NCI-H226 (cell line): ENCODE data around the gene DMD.
A peak's percentile ranks its signal among the peaks of the same experiment; 100 is the strongest.
"Not testable (repeated sequence)": the region's sequence is repeated elsewhere in the genome, so short reads cannot be mapped to it uniquely, and the experiment has no call there.

Experiments
- DNase-seq: peaks from one replicate; pipeline ENCODE4 v3.0.0-alpha.2; 2015

The DMD gene

DNA sequence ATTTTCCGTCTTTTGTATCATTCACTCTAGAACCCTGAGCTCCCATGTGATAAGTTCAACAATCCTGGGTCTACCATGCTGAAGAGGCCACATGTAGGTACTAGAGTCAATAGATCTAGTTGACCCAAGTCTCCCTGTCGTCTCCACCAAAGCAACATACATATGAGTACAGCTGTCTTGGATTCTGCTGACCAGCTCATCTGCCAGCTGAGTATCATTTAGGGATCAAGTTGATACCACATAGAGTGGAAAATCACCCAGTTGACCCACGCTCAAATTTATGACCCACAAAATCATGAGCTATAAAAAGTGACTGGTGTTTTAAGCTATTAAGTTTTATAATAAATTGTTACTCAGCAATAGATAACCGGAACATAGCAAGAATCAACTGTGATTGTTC lies 61.8 kb downstream of the DMD start:
- DNase-seq: no peak

DNA sequence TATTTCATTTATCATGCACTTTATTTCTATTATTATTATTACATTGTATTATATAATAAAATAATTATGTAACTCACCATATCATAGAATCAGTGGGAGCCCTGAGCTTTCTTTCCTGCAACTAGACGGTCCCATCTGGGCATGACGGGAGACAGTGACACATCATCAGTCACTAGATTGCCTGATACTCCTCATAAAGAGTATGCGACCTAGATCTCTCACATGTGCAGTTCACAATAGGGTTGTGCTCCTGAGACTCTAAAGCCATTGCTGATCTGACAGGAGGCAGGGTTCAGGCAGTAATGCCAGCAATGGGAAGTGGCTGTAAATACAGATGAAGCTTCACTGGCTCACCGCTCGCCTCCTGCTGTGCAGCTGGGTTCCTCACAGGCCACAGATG lies 62.3 kb downstream of the DMD start:
- DNase-seq: no peak

DNA sequence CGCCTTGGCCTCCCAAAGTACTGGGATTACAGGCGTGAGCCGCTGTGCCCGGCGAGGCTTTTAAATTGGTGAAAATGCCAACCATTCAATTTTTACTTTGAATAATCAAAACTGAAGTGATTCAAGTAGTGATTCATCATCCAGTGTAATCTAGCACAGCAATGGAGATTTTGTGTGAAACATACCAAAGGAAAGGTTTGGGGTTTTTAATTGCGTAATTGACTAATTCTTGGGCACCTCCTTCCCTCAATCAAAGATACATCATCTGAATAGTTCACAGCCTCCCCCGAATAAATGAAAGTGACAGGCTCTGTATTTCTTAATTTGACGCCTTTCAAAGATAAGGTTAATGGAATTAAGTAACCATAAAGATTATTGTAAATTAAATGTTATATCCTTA lies 69.0 kb downstream of the DMD start:
- peak; percentile 66 for DNase-seq

DNA sequence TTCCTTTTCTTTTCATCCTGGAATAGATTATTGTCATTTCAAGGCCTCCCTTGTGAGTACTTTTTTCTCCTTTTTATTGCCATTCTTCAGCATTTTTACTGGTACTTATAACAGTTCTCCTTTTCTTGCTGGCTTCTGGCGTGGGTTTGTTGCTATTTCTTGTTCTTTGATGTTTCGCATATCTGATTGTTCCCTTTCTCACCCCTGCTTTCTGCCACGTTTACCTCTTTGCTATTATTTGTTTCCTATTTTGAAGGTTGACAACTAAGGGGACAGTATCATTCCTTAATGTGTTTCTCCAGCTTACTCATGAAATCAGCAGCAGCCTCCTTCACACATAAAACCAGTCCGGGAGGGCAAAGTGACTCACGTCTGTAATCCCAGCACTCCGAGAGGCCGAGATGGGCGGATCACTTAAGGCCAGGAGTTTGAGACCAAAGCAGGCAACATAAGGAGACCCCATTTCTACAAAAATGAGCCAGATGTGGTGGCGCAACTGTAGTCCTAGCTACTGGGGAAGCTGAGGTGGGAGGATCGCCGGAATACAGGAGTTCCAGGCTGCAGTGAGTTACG lies 72.6 kb downstream of the DMD start:
- DNase-seq: no peak

DNA sequence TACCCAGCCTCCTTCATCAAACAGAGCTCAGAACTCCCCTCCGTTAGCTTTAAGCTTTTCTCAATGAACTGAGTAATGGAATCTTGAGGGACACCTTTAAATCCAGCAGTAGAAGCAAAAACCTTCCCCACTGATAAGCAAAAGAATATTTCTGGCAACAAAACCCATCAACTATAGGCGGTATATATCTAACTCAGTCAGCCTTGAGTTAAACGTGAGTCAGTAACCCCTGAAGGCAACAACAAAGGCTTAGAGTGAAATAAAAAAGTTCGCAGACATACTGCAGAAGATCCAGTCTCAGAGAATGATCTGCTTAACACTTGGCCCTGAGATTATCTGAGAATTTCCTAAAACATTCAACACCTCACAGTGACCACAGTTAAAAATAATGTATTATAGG lies 77.2 kb downstream of the DMD start:
- DNase-seq: no peak

DNA sequence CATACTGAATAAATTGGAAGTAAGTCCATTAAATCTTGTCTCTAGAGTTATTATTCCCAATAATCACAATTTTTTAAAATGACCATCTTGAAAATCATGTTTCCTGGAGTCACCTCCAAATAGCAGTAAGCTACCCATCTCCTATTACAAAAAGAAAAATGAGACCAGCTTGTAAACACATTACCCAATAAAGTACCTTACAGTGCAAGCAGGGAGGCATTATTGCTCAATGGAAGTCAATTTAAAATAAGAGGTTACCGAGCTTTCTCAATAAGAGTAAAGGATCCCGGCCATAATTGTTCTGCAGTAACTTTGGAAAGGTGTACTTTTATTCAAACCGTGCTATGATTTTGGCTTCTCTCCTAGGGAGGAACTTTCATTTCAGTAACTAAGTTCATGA lies 78.0 kb downstream of the DMD start:
- no peak for DNase-seq

DNA sequence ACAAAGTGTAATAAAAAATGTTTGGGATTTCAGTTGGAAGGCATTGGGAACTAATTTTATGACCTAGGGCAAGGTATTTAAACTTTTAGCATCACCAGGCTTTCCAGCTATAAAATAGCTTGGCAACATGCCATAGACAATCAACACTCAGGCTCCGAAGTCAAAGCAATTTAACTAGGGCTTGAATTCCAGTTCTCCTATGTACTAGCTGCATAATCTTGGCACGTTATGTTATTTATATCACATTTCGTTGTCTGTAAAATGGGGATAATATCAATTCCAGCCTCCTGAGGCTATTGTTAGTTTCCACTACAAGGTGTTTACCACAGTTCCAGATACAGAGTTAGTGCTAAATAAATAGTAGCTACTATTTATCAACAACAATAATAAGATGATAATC lies 78.8 kb downstream of the DMD start:
- no peak for DNase-seq

DNA sequence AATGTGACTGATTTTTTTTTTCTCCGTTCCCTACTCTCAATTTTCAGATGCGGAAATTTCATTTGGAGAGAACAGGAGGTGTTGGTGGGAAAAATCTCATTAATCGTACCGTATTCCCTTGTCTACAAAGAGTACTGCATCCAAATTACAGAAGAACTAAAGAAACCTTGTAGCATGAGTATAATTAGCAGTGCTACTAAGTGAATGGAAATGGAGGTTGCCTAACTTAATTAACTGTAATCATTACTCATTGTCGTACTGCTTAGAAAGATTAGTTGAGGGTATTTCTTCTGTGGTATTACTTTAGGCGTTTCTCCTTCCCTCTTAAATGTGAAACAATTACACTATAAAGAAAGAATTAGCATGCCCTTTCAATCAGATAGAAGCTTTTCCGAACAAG lies 81.7 kb downstream of the DMD start:
- DNase-seq: no peak

DNA sequence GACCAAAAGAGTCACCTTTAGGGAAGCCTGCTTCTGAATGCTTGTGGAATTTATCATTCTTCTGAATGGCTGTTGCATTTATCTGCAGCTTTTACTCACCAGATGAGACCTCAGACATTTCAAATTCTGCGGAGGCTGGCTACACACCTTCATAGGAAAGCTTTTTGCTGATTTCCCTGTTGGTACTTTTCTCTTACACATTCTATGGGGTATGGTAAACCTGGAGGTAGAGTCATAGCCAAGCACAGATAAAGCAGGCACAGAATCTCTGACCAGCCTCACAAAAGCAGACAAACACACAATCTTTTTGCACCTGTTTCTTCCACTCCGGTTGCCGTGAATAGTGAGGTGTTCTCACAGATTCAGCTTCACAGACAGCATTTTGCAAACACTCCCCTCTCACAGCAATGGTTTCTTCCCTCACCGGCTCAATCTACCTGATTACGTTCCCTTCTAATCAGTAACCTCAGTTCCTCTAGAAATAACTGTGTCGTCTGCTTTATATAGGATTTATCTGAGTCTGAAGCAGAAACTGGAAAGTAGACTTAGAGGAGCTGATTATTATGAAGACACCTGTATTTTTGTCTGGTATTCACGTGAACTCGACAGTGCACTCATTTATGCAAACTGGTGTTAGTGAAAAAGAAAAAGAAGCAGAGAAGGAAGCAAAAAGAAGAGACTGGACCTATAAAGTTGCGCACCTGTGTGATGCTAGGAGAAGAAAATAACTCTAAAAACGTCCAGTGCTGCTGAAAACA lies 83.1 kb downstream of the DMD start:
- DNase-seq: no peak

DNA sequence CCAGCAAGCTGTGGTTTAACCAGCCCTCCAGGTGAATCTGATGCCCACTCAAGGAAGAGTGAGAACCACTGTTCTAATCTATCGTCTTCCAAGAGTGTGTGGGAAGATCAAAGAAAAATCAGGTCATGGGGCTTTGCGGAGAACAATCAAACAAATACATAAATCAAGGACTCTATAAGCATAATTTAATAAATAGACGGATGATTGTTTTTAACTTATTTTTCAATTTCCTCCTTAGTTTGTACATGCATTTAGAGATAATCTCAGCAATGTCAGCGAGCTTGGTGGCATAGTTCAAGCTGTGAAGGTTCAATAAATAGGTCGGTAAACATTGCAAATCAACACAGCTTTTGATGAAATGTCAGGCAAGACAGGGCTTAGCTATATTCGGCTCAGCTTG lies 84.9 kb downstream of the DMD start:
- no peak for DNase-seq

DNA sequence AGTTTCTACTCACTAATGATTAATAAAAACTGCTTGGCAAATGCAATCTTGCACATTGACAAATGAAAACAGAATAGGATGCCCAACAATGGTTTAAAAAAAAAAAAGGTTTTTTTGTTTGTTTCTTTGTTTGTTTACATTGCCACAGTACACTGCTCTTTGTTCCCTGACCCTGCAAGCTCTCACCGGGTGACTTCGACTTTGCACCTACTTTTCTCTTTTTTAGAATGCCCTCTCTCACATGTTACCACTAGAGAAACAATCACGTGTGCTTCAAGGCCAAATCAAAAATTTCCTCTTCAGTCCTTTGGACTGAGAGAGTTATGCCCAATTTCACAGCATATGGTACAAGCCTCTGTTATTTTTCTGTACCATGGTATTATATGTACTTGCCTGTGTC lies 101.5 kb downstream of the DMD start:
- no peak for DNase-seq

DNA sequence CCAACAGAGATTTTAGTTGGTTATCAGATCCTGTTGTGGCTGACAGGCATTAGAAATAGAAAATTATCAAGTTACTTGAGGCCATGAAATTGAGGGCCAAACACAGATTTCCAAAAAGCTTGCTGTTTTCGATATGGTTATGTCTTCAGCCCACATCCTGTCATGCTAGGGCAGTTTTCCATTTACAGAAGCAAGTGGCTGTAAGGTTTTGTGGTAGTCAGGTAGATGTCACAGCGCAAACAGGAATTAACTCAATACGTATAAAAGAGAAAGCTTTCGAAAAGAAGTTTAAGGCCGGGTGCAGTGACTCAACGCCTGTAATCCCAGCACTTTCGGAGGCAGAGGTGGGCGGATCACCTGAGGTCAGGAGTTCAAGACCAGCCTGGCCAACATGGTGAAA lies 104.6 kb downstream of the DMD start:
- no peak for DNase-seq

DNA sequence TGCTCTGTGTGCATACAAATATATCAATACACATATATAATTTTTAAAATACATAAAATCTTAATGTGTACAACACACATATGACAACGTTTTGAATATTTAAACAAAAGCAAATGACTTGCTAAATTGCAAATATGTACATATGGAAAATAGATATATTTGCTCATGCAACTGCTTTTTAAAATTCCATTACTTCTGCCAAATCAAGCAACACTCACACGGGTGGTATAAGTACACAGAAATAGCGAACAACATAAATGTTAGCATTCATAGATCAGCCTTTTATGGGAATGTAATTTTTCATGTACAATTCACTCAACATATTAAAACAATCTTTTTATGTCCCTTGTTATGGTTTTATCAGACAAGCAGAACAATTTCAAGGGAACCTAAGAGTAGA lies 116.3 kb downstream of the DMD start:
- no peak for DNase-seq

DNA sequence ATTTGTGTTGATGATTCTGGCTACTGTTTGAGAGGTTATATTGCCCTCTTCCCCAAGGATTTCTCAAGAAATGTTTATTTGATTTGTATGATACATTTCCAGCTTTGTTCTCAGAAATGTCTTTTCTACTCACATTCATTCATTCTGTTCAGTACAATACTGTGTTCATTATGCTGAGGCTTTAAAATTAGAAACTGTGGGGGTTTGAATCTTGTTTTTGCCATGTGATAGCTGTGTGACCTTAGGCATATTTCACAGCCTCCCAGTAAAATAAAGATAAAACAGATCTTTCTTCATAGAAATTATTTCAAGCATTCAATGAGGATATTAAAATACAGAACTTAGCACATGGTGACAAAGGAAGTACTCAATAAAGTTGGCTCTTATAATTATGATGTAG lies 123.9 kb downstream of the DMD start:
- DNase-seq: no peak

DNA sequence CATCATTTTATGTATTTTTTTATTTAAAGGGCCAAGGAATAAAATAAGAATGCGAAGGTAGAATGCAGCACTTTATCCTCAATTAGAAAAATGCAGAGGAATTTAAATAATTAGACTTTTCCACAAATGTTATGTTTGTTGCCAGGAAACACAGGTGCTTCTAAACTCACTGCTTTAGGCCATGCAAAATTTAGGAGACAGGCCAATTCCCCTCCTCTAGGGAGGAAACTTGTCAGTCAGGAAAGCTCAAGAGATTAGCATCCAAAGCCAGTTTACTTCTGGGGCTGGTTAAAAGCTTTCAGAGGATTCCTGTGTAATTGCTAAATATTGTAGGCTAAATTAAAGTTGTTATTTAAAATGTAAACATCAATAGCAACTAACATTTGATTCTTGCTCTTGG lies 124.5 kb downstream of the DMD start:
- DNase-seq: no peak

DNA sequence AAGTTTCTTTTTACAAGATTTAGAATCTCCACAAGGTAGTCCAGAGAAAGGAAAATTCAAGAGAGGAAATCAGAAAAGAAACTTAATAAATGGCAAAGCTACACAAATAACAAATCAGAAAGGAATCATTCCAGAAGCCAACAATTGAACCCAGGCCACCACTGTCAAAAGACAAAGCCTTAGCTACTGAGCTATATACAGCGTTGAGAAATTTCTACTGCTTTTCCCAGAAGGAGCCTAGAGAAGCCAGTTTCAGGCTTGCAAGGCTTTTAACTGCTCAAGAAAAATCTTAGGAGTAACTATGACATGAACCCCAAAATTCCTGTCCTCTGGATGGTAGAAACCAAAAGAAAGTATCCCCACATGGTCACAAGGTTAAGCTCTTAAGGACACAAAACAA lies 129.0 kb downstream of the DMD start:
- DNase-seq: no peak

DNA sequence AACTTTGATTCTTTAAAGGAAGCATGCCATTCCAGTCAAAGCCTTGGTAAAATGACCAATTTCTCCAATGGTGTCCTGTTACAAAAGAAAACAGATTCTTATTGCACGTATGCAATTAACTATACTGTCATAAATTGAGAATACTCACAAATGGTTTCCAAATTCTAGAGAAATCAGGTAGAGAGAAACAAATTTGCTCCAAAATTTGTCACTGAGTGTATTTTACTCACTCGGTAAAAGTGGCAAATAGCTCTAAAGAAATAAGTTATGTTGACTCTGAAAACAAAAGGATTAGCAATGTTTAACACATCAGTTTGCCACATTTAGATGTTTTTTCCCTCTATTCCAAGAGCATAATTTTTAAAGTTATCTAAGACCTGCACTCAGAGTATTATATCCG lies 133.1 kb downstream of the DMD start:
- DNase-seq: no peak

DNA sequence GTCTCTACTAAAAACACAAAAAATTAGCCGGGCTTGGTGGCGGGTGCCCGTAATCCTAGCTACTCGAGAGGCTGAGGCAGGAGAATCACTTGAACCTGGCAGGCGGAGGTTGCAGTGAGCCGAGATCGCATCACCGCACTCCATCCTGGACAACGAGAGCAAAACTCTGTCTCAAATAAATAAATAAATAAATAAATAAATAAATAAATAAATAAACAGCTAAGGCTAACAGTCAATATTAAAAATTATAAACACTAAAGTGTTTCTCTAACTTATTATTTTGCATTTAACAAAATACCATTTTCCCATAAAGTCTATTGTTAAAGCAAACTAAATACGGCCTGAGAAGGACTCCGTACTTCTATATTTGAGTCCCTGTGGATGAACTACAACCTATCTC lies 137.7 kb downstream of the DMD start:
- not testable (repeated sequence) for DNase-seq

DNA sequence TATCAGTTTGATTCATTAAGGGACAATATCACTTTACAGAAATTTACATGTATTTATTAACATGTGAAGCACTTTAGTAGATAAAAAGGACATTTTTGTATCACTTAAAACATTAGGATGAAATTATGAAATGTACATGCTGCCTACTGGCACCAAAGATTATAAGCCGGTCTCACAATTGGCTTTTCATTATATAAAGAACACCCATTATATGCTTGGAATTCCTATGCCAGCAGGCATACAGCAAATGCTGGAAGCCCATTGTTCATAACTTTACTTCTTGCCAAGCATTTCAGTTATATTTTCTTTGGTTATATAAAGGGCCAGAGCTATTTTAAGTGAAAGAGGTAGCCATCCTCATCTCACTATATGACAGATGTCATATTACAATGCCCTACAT lies 145.9 kb downstream of the DMD start:
- no peak for DNase-seq

DNA sequence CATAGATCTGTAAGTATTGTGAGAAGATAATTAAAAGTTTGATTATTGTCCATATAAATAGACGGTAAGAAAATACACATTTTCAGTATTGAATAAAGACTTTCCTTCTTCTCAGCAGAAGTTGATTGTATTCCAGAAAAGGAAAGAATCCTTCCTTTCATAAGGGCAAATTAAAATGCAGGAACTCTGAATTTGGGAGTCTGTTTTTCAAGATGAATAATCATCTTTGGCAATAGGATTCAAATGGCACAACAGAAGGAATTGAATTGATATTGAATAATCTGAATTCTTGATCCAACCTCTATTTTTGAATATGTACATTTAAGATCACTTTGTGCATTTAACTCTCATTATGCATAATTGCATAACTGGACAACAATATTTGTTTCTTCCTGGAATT lies 149.3 kb downstream of the DMD start:
- DNase-seq: no peak

DNA sequence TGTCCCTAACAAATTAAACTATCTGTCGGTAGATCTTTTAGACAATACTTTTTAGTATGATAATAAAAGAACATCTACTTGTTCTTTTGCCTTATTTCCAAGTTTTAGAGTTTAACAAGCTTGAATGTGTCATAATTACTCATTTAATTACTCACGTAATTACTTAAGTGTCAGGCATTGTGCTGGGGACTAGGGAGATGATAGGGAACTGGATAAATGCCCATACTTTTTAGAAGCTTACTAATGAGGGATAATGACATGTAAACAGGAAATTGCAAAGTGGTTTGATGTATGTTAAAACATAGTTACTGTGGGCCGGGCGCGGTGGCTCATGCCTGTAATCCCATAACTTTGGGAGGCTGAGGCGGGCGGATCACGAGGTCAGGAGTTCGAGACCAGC lies 158.3 kb downstream of the DMD start:
- DNase-seq: no peak

DNA sequence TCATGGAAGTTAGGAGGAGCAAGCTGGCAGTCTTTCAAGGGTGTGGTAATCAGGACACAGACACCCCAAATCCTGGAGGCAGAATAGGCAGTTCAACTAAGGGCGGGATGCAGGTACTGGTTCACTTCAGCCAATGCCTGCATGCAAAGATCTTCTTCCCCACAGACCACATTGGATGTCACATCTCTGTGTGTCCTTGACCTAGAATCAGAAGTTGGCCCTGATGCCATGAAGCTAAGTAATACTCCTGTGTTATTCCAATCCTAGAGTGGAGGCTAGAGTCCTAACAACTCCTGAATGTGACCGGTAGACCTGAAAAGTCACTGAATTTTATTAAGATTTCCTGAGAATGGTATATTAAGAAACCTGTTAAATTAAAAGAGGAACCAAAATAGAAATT lies 165.5 kb downstream of the DMD start:
- no peak for DNase-seq

DNA sequence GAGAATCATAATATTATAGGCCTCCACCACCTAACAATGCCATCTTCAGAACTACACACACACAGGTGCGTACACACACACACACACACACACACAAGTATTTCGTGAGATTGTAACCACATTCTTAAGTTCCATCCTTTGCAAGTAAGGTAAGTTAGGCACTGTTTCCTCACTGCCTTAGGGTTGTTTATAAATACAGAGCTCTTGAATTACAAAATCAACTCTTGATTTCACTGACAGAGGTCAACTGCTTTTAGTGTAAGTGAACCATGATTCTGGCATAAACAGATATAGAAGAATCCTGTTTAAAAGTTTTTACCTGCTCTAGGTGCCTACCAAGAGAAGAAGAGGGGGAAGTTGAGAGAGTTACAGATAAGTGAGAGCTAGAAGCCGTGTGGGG lies 166.1 kb downstream of the DMD start:
- no peak for DNase-seq

DNA sequence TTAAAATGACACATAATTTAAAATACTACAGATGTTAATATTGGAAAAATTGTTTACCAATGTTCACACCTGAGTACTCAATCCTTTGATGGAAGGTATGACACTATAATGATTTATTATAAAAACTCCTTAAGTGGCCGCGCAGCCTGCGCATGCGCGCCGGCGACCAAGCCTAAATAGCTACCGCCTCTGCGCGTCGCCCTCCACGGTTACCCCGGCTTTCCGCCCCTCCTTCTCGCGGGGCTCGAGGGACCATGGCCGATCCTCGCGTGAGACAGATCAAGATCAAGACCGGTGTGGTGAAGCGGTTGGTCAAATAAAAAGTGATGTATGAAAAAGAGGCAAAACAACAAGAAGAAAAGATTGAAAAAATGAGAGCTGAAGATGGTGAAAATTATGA lies 170.2 kb downstream of the DMD start:
- no peak for DNase-seq

DNA sequence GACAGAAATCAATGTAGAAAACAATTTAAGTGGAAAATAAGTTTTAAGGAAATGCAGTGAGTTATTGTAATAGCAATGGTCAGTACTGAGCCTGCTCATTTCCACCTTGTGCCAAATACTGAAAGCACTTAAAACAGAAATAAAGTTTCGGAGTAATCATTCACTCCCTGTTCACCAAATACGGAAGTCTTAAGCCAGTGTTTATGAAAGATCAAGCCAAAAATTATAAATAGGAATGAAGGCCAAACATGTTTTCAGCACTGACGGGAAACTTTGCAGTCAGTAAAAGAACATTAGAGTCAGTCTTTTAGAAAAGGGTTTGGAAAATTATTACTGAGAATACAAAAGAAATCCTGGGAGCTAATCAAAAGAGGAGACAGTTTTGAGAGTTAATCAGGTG lies 178.6 kb downstream of the DMD start:
- no peak for DNase-seq
